Measurements from ENCODE around the gene ENKD1.

Gene ENKD1

GRCh38 chr16:67676939-67677338, 10.4 kb upstream of the ENKD1 start:
- no peak overlapping the region for H3K4me3 ChIP-seq
- no peak for DNase-seq
- H3K9me3 ChIP-seq: no peaks in the 10 kb centered on the region
- peaks cover 0 to 31% (median 4%) of the 10 kb centered on the region in 4 donors for H3K4me1 ChIP-seq
- H3K36me3 ChIP-seq: peaks cover 0 to 23% (median 12%) of the 10 kb centered on the region in 3 donors
- H3K27me3 ChIP-seq: no peaks in the 10 kb centered on the region
- H3K27ac ChIP-seq: no peak overlapping the region
- intact Hi-C loops (cut with DNase I; ENCODE audit: low total_unique reads): loop anchor here (10.0 kb wide), 1 partner anchor 248 kb away; no protein-coding TSS in a partner anchor
- TF ChIP-seq CTCF (IDR thresholded peaks at IDR 0.05): no peak

DNA sequence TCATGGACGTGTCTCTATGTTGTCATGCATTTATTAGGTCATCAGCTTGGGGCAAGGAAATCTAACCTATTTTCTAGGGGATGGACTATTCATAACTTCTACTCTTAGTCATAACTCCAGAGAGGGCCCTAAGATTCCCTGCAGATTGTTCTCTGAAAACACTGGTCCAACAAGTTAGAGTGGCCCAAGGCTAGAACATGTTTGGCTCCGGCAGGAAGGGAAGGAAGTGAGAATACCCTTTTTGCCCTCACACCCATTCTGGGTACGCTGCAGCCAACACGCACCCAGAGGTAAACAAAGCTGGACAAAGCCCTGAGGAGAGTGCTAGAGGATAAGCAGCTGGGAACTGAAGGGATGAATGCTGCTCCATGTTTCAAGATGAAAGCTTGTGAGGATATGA, 10.0 kb upstream of the ENKD1 start:
- DNase-seq: no peak
- Histone ChIP-seq H3K4me1 (peaks cover 0 to 31% (median 4%) of the 10 kb centered on the region in 4 donors), H3K27ac (no peak overlapping the region), H3K4me3 (no peak overlapping the region), H3K27me3 (no peaks in the 10 kb centered on the region), H3K9me3 (no peaks in the 10 kb centered on the region), H3K36me3 (peaks cover 0 to 23% (median 12%) of the 10 kb centered on the region in 3 donors)
- no peak for TF ChIP-seq CTCF (IDR thresholded peaks at IDR 0.05)
- intact Hi-C loops (cut with DNase I; ENCODE audit: low total_unique reads): loop anchor here (10.0 kb wide), 1 partner anchor 248 kb away; no protein-coding TSS in a partner anchor

- no peak for TF ChIP-seq CTCF (IDR thresholded peaks at IDR 0.05)
- intact Hi-C loops (cut with DNase I; ENCODE audit: low total_unique reads): loop anchor here (10.0 kb wide), 1 partner anchor 249 kb away; no protein-coding TSS in a partner anchor
- H3K4me3 ChIP-seq: no peak overlapping the region
- H3K4me1 ChIP-seq: peaks cover 0 to 31% (median 4%) of the 10 kb centered on the region in 4 donors
- H3K27ac ChIP-seq: no peak overlapping the region
- no peaks in the 10 kb centered on the region for H3K9me3 ChIP-seq
- no peaks in the 10 kb centered on the region for H3K27me3 ChIP-seq
- peaks cover 0 to 23% (median 12%) of the 10 kb centered on the region in 3 donors for H3K36me3 ChIP-seq
- no peak for DNase-seq
Measured at GRCh38 chr16:67675999-67676398, 9.4 kb upstream of the ENKD1 start.

DNA sequence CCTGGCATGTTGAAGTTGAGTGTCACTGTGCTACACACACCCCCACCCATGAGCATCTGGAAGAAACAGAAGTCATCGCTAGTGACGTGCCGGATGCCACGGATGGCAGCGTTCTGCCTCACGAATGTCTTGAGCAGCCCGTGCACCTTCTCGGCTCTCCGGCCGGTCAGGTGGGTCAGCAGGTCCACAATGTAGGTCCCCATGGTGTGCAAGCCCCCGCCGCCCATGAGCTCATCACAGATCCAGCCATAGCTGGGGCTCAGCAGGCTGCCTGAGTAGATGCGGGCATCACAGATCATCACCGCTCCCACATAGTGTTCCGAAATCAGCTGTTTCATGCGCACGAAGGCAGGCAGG, 9.0 kb upstream of the ENKD1 start:
- TF ChIP-seq CTCF (IDR thresholded peaks at IDR 0.05): no peak
- intact Hi-C loops (cut with DNase I; ENCODE audit: low total_unique reads): loop anchor here (10.0 kb wide), 1 partner anchor 249 kb away; no protein-coding TSS in a partner anchor
- H3K4me3 ChIP-seq: no peak overlapping the region
- no peak for DNase-seq
- H3K4me1 ChIP-seq: peaks cover 0 to 31% (median 4%) of the 10 kb centered on the region in 4 donors
- no peak overlapping the region for H3K27ac ChIP-seq
- no peaks in the 10 kb centered on the region for H3K9me3 ChIP-seq
- H3K27me3 ChIP-seq: no peaks in the 10 kb centered on the region
- H3K36me3 ChIP-seq: peaks cover 0 to 22% (median 12%) of the 10 kb centered on the region in 3 donors

GRCh38 chr16:67674851-67675578, 8.5 kb upstream of the ENKD1 start:
- intact Hi-C loops (cut with DNase I; ENCODE audit: low total_unique reads): loop anchor here (5.0 to 10.0 kb wide), 2 partner anchors 47 to 250 kb away; no protein-coding TSS in a partner anchor
- no peak overlapping the region for H3K27ac ChIP-seq
- no peak for TF ChIP-seq CTCF (IDR thresholded peaks at IDR 0.05)
- no peaks in the 10 kb centered on the region for H3K27me3 ChIP-seq
- H3K4me3 ChIP-seq: no peak overlapping the region
- H3K9me3 ChIP-seq: no peaks in the 10 kb centered on the region
- peaks cover 0 to 17% (median 7%) of the 10 kb centered on the region in 3 donors for H3K36me3 ChIP-seq
- no peak for DNase-seq
- peaks cover 0 to 31% (median 4%) of the 10 kb centered on the region in 4 donors for H3K4me1 ChIP-seq
